ENCODE results near the gene NUBP1.

DNA sequence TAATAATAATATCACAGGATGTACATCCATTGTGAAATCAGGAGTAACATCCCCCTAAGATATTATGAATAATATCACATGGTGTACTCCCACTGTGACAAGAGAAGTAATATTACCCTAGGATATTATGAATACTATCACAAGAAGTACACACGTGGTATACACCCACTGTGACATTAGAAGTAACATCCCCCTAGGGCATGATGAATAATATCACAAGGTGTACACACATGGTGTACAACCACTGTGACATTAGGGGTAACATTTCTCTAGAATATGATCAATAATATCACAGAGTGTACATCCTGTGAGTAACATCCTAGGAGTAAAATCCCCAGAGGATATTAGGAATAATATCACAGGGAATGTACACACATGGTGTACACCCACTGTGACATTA is 43.9 kb upstream of the NUBP1 start:
- TF ChIP-seq CTCF (IDR thresholded peaks at IDR 0.05) (no peak), POLR2A (IDR thresholded peaks at IDR 0.05) (no peak), EP300 (IDR thresholded peaks at IDR 0.05) (no peak)
